GM19397 (cell line): ENCODE measurements around the gene BPIFB1.

Source experiments
- ATAC-seq: cut with Tn5 transposase; IDR thresholded peaks from one replicate; pipeline ENCODE4 v1.9.1; 2021; ENCODE audit warnings: mild to moderate bottlenecking, moderate library complexity; ENCODE audit not compliant: unreplicated experiment

BPIFB1 gene

DNA sequence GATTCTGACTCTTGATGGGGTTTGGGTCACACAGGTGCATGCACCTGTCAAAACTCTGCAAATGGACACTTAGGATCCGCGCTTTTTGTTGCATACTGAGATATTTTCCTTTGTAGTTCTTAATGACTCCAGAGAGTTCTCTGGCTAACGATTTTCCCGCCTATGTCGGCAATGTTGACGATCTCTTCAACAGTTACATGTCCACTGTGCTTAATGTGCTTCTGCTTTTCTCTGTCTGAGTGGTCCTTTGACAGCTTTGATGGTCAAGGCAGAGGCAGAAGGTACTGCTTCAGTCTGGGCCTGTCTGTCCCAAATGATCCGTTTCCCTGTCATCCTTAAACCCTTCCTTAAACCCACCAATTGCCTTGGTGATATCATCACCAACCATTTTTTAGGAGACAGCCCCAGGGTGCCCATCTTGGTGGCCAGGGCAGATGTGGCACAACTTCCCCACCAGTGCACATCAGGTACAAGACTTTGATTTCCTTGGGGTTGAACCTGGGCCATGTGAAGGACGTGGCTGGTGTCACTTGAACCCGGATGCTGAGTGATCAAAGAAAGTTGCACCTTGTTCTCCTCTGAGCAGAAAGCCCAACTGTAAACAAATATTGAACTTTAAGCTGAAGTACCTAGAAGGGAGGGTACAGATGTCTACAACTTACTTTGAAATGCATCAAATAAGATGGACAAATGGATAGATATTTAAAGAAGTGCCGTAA lies 10.7 kb upstream of the BPIFB1 start:
- ATAC-seq: no peak

- no peak for ATAC-seq
Measured at GRCh38 chr20:33273117-33273851, 9.7 kb upstream of the BPIFB1 start.

- ATAC-seq: no peak
Measured at GRCh38 chr20:33275215-33275614, 7.8 kb upstream of the BPIFB1 start.

GRCh38 chr20:33275871-33276270 lies 7.1 kb upstream of the BPIFB1 start:
- no peak for ATAC-seq

- ATAC-seq: no peak
Measured at GRCh38 chr20:33276303-33277113, 6.5 kb upstream of the BPIFB1 start.

DNA sequence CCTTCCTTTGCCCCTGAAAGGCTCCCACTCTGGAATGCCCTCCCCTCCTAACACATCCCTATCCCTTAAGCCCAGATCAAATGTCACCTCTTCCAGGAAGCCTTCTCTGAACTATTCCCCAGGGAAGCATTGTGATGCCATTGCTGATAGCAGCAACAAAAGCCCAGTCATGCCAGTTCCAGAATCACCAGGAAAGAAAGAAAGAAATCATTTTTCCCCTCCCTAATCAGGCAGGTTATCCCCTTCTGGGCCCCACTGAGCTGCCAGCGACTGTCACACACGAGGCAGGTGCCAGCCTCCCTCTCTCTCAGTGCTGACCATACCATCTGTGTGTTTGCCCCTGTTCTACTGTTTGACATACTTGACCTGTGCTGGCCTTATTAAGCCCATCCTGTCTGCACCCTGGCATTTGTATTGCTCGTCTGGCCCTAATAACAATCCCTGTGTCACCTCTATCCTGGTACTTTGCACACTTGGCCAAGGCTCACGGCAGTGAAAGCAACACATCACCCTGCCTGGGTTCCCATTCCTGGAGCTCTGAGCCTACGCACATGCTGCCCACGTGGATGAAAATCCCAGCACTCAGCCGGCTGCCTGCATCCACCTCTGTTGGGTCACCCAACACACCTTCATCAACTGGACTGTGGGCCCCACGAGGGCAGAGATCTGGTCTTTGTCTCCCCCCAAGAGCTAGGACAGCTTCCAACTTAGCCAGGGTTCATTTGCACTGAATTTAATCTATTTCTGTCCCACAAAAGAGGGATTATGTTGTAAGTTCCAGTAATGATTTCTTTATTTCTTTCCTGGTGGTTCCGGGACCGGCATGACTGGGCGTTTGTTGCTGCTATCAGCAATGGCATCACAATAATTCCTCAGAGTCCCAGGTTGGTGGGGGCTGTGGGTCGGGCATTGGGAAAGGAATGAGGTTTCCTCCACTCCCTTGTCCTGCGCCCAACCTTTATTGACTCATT lies 5.3 kb upstream of the BPIFB1 start:
- no peak for ATAC-seq

- ATAC-seq: no peak
Measured at GRCh38 chr20:33278700-33279099, 4.3 kb upstream of the BPIFB1 start.

DNA sequence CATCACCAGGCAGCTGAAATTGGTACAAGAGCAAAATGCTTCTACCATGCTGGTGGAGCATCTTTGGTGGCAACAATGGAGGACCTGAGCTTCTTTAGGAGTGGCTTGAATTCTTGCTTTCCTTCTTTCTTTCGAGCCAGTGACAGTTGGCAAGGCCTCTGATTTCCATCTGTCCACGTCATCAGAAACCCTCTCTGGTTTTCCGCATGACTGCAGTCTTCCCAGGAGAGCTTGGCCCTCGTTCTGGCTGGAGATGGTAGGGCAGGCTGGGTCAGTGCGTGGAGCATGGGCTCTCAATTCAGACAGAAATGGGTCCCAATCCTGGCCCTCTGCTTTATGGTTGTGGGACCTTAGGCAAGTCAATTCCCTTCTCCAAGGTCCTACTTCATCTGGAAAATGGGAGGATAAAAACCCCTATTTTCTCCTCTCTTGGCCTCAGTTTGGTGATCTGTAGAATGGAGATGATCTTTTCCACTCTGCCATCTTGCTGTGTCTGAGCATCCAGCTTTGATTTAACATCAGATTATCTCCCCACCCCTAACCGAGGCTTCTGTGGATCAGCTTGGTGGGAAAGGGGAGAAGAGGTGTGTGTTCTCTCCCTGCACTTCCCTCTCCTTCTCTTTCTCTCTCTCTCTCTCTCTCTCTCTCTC lies 3.6 kb upstream of the BPIFB1 start:
- ATAC-seq: no peak

- no peak for ATAC-seq
Measured at GRCh38 chr20:33280000-33280680, 2.9 kb upstream of the BPIFB1 start.

DNA sequence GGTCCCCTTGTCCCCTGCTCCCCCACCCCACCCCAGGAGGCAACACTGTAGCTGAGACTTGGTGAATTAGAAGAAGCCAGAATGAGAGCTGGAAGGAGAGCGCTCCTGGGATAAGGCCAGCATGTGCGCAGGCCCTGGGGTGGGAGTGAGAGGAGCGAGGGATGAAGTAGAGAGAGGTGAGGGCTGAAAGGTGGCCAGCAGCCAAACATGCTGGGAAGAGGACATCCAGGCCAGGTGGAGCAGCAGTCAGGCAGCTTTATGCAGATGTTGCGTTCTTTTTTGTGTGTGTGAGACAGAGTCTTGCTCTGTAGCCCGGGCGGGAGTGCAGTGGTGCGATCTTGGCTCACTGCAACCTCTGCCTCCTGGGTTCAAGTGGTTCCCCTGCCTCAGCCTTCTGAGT lies 2.2 kb upstream of the BPIFB1 start:
- ATAC-seq: no peak

DNA sequence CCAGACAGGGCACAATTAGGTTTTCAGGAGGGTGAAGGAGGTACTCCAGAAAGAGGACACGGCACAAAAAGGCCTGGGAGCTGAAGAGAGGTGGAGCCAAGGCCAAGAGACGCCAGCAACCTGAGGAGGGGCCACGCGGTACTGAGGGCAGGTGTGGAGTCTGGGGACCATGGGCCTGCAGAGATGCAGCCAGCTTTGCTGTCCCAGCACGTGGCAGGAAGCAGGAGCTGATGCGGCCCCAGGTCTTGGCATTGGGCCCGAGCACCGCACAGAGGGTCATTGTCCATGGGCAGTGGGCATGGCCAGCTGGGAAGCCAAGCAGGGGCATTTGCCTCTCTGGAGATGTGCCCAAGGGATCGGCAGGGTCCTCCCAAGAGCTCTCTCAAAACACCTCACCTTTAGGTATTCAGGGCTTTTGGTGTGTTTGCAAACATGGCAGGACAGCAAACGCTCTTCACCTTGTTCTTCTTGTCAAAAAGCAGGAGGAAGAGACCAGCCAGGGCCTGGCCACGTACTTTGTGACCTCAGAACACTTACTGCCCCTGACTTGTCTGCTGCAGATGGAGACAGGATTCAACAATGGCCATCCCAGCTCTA lies 1.4 kb upstream of the BPIFB1 start:
- no peak for ATAC-seq

DNA sequence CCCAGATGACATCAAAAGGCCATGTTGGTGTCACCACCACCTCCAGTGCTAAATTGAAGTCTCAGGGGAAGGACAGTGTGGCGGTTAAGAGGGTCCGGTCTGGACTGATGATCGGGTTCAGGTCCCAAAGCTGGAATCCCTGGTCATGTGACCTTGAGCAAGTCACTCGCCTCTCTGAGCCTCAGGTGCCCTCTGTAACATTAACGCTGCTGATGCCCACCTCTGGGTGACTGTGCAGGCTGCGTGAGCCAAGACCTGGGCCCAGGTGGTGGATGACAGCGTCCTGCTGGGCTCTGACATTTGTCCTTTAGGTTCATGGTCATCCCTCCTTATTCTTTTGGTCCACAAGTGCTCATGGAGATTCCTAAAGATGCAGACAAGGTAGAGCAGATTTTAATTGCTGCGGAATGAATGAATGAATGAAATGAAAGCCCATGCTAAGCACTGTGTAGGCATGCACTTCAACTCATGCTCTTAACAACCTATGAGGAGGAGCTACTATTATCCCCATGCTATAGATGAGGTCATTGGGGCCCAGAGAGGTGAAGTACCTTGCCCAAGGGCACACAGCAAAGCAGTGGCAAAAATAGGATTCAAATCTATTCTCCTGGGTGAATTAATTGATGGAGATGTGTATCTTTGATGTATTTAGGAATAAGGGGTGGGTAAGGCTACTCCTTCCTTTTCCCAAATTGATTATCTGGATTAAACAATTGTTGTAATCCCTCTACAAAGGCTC lies 649 bp upstream of the BPIFB1 start:
- no peak for ATAC-seq

GRCh38 chr20:33284284-33284683 lies 1.3 kb downstream of the BPIFB1 start:
- no peak for ATAC-seq

GRCh38 chr20:33284937-33285336 lies 1.9 kb downstream of the BPIFB1 start:
- ATAC-seq: no peak

DNA sequence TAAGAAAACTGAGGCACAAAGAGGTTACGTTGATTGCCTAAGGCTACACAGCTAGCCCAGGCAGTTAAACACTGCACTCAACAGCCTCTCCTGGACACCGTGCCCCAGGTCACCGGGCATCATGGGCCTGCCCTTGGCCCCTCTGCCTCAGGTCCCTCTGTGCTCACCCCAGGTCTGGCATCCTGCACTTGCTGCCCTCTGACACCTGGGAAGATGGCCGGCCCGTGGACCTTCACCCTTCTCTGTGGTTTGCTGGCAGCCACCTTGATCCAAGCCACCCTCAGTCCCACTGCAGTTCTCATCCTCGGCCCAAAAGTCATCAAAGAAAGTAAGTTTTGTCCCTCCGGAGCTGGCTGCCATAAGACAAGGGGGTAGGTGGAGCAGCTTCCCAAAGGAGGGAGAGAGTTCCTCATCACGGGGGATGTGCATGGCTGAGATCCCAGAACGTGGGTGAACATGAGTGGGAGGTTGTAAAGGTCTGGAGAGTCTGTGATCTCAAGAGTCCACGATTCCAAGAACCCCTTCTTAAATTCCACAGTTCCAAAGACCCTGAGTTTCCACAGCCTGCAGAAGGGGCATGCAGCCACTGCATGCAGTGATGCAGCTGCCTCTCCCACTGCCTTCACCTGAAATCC lies 3.0 kb downstream of the BPIFB1 start:
- ATAC-seq: no peak

GRCh38 chr20:33287884-33288283 lies 4.9 kb downstream of the BPIFB1 start:
- ATAC-seq: no peak

DNA sequence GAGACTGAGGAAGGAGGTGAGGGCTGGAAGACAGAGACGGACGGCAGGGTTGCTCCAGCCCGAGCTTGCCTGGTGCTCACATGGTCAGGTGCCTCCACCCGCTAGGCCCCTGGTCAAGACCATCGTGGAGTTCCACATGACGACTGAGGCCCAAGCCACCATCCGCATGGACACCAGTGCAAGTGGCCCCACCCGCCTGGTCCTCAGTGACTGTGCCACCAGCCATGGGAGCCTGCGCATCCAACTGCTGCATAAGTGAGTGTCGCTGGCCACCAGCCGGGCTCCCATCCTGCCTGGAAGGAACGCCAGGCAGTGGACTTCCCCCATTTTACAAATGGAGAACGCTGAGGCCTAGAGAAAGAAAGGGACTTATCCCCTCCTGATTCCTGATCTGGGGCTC lies 7.8 kb downstream of the BPIFB1 start:
- no peak for ATAC-seq

DNA sequence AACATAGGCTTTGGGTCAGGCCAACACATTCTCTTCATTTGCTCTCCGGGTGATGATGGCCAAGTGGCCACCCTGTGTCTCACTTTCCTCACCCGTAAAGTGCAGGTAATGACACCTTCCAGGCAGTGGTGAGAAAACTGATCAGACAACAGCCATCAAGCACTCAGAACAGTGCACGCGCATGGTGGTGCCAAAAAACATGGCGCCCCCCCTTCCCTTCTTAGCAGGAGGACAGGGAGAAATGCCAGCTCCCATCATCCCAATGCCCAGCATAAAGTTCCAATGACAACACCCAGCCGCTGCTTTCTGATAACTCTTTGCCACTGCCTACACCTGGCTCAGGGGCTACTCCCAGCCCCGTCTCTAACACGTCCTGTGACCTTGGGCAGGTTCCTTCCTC lies 8.4 kb downstream of the BPIFB1 start:
- no peak for ATAC-seq
